Measurements from ENCODE around the gene CENPP.

DNA sequence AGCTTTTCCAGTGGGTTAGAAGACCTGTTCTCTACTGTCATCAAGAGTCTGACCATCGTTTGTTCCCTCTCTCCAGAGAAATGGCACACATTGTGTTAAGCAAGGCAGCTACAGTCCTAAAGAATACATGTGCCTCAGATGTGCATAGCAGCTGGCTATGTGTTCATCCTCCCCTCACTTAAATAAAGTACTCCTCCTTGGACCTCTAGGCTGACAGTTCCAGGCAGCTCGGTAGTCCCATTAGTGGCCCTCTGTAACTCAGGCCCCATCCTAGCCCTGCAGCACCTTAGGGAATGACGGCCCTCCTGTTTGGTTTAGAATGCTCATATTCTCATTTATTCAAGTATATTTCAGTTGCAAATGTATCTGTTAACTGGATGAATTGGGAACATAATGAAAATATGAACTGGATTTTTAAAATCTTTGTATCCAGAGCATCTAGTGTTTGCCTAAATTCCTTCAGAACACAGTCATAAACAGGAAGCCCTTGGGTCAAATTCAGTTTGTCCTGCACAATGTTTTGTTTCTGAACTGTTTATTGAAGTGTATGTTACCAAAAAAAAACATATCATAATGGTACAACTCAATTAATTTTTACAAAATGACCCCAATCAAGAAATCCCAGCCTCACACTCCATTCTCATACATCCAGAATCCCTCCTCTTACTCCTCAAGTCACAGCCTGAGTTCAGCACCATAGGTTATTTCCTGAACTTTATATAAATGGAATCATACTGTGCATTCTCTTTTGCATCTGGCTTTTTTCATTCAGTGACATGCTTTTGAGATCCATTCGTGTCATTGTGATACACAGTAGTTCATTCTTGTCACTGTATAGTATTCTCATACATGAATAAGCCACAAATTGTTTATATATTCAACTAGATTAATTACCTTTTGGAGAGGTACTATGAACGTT lies 158.1 kb downstream of the CENPP start:
- TF ChIP-seq EZH2 (IDR thresholded peaks at IDR 0.05; ENCODE audit: insufficient read depth, low read length), result no peak
- TF ChIP-seq, protein P1, sequence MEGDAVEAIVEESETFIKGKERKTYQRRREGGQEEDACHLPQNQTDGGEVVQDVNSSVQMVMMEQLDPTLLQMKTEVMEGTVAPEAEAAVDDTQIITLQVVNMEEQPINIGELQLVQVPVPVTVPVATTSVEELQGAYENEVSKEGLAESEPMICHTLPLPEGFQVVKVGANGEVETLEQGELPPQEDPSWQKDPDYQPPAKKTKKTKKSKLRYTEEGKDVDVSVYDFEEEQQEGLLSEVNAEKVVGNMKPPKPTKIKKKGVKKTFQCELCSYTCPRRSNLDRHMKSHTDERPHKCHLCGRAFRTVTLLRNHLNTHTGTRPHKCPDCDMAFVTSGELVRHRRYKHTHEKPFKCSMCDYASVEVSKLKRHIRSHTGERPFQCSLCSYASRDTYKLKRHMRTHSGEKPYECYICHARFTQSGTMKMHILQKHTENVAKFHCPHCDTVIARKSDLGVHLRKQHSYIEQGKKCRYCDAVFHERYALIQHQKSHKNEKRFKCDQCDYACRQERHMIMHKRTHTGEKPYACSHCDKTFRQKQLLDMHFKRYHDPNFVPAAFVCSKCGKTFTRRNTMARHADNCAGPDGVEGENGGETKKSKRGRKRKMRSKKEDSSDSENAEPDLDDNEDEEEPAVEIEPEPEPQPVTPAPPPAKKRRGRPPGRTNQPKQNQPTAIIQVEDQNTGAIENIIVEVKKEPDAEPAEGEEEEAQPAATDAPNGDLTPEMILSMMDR (IDR thresholded peaks at IDR 0.05; ENCODE audit: insufficient read depth, low read depth, low read length), result no peak

Measured in astrocyte (in vitro differentiated cells and primary cell).